AML-193 (cell line): ENCODE results near the gene DZANK1.
A peak's percentile ranks its signal among the peaks of the same experiment; 100 is the strongest.
"Not testable (repeated sequence)": the region's sequence is repeated elsewhere in the genome, so short reads cannot be mapped to it uniquely, and the experiment has no call there.

Experiments
- DNase-seq, 2 experiments: peaks; one replicate each; lab custom pipeline; 2025; lab: John Stamatoyannopoulos, UW

DZANK1 gene

GRCh38 chr20:18440403-18440802, 26.4 kb downstream of the DZANK1 start:
- no peak for DNase-seq

GRCh38 chr20:18436847-18437246, 30.0 kb downstream of the DZANK1 start:
- DNase-seq = peak; percentile 32 to 51

- no peak for DNase-seq
These were observed 35.6 kb downstream of the DZANK1 start for GRCh38 chr20:18431206-18431605.

- no peak for DNase-seq
These were observed 36.5 kb downstream of the DZANK1 start for GRCh38 chr20:18430172-18430826.

- DNase-seq = no peak
These were observed 38.2 kb downstream of the DZANK1 start for GRCh38 chr20:18428490-18429173.

GRCh38 chr20:18427214-18427613, 39.6 kb downstream of the DZANK1 start:
- no peak for DNase-seq

GRCh38 chr20:18421608-18422007, 45.2 kb downstream of the DZANK1 start:
- DNase-seq = no peak

GRCh38 chr20:18416486-18416885, 50.3 kb downstream of the DZANK1 start:
- no peak for DNase-seq

GRCh38 chr20:18414140-18414539, 52.7 kb downstream of the DZANK1 start:
- no peak for DNase-seq

- DNase-seq = peak; percentile 65
These were observed 54.5 kb downstream of the DZANK1 start for GRCh38 chr20:18412221-18412901.

GRCh38 chr20:18405826-18406225, 61.0 kb downstream of the DZANK1 start:
- DNase-seq = no peak

GRCh38 chr20:18404172-18404571, 62.7 kb downstream of the DZANK1 start:
- DNase-seq = no peak

- DNase-seq = no peak
These were observed 63.6 kb downstream of the DZANK1 start for GRCh38 chr20:18403269-18403668.

GRCh38 chr20:18401305-18401704, 65.5 kb downstream of the DZANK1 start:
- DNase-seq = no peak

- no peak for DNase-seq
These were observed 66.4 kb downstream of the DZANK1 start for GRCh38 chr20:18400460-18400859.

- not testable (repeated sequence) for DNase-seq
These were observed 68.1 kb downstream of the DZANK1 start for GRCh38 chr20:18398713-18399112.

- DNase-seq = peak; percentile 9 to 30
These were observed 69.8 kb downstream of the DZANK1 start for GRCh38 chr20:18397030-18397429.

GRCh38 chr20:18395544-18395943, 71.3 kb downstream of the DZANK1 start:
- peak in 1 of 2 experiments; percentile 3 for DNase-seq

- no peak for DNase-seq
These were observed 72.5 kb downstream of the DZANK1 start for GRCh38 chr20:18394363-18394762.

GRCh38 chr20:18391686-18392085, 75.1 kb downstream of the DZANK1 start:
- DNase-seq = no peak

GRCh38 chr20:18390201-18390600, 76.6 kb downstream of the DZANK1 start:
- DNase-seq = no peak

GRCh38 chr20:18388860-18389259, 78.0 kb downstream of the DZANK1 start:
- DNase-seq = no peak

GRCh38 chr20:18380908-18381529, 85.8 kb downstream of the DZANK1 start:
- DNase-seq = no peak
